Breast epithelium (tissue), 3 donors: ENCODE results near the gene GRM4.

Experiments
- POLR2AphosphoS5 ChIP-seq, 3 donors: sonication (generic); formaldehyde crosslinking; IDR thresholded peaks; one replicate each; pipeline ENCODE4 v1.6.1; 2017; ENCODE audit warnings: antibody characterized with exemption in 3 of 3
- TF ChIP-seq, protein P1 (sequence below), 3 donors: fragments of 450-650 bp; IDR thresholded peaks; one replicate each; pipeline ENCODE4 v1.5.1; 2016 to 2017; ENCODE audit warnings: antibody characterized with exemption in 3 of 3, mild to moderate bottlenecking in 3 of 3, moderate library complexity in 3 of 3

DNA sequence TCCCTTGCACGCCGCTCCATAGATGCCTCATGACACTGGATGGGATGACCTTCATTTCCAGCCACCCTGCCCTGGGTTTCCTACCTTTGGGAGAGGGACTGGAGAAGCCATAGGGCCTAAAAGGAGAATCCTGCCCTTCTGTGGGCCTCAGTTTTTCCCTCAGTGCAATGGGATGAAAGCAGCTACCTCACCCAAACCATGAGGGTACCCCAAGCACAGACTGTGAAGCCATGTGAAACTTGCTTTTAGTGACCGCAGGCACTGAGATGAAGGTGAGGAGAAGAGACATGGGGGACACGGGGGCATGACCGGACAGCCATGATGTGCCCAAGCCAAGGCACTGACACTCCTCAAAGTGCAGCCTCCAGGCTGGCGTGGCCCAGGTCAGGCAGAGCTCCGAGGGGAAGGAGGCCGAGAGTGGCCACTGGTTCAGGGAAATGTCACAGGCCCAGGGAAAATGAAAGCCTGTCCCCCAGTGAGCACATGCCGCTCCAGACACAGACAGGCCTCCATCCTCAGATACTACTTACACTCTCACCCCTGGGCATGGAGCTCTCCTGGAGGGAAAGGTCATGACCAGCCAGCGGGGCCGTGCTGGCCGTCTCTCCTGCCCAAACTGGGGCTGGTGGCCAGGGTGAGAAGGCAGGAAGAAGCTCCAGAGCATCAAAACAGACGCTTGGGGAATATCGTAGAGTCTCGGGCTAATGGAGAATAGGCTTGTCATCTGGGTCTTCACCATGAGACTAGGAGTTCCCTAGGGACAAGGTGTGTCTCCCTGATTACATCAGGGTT is 116.2 kb downstream of the GRM4 start:
- TF ChIP-seq, protein P1, sequence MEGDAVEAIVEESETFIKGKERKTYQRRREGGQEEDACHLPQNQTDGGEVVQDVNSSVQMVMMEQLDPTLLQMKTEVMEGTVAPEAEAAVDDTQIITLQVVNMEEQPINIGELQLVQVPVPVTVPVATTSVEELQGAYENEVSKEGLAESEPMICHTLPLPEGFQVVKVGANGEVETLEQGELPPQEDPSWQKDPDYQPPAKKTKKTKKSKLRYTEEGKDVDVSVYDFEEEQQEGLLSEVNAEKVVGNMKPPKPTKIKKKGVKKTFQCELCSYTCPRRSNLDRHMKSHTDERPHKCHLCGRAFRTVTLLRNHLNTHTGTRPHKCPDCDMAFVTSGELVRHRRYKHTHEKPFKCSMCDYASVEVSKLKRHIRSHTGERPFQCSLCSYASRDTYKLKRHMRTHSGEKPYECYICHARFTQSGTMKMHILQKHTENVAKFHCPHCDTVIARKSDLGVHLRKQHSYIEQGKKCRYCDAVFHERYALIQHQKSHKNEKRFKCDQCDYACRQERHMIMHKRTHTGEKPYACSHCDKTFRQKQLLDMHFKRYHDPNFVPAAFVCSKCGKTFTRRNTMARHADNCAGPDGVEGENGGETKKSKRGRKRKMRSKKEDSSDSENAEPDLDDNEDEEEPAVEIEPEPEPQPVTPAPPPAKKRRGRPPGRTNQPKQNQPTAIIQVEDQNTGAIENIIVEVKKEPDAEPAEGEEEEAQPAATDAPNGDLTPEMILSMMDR (IDR thresholded peaks at IDR 0.05), result no peak
- no peak for TF ChIP-seq POLR2AphosphoS5 (IDR thresholded peaks at IDR 0.05)
